ENCODE results near the gene GCSH.
A peak's percentile ranks its signal among the peaks of the same experiment; 100 is the strongest.

Gene GCSH

DNA sequence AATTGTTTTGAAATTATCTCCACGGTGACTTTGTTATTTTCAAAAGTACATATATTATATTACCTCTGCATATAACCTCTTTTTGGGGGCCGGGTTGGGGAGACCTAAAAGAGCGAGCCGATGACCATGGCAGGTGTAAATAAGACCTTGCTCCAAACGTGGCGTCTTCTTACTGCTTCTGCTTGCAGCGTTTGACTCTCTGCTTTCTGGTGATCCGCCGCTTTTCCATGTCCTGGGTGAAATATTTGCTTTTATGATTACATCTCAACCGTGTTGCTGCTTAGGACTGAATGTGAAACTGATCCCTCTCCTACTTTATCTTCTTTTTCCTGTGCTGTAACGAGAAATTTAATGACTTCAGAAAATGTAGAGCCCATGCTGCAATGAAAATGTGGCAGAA, 42.4 kb downstream of the GCSH start:
- DNase-seq (ENCODE audit: low read depth in 2 of 2), result no peak

- DNase-seq (ENCODE audit: low read depth in 2 of 2), result no peak
Observed at GRCh38 chr16:81042821-81043220, 53.4 kb downstream of the GCSH start.

DNA sequence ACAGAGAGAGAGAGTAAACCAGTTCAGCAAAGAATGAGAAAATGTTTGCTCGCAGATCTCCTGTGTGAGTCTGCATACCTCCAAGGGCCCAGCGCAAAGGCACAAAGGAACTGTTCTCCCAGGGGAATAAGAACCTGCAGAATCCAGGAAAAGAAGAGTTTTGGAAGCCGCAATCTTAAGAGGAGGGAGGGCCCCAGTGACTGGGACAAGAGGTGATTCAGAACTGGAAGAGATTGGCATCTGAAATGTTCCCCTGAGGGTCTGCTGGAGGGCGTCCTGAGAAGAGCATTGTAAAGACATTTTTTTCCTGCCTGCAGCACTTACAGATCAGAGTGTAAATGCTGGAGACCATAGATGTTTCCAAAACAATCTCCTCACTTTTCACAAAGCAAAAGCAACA, 54.5 kb downstream of the GCSH start:
- DNase-seq (ENCODE audit: low read depth in 2 of 2), result no peak

DNA sequence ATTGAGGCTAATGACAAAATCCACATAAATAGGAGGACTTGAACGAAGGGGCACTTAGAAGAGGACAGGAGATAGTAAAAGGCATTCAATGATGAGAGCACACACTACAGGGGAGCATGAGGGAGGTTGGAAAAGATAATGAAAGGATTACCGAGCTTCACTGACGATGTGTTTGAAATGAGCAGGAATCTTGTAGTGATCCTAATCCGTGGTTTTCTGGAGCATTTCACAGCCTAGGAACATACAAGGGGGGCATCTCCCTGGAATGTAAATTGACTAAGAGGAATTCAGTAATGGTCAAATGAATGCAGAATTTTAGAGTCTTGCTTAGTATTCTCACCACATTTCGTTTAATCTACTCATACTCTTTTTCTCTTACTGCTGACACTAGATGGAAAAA, 55.4 kb downstream of the GCSH start:
- no peak for DNase-seq (ENCODE audit: low read depth in 2 of 2)

DNA sequence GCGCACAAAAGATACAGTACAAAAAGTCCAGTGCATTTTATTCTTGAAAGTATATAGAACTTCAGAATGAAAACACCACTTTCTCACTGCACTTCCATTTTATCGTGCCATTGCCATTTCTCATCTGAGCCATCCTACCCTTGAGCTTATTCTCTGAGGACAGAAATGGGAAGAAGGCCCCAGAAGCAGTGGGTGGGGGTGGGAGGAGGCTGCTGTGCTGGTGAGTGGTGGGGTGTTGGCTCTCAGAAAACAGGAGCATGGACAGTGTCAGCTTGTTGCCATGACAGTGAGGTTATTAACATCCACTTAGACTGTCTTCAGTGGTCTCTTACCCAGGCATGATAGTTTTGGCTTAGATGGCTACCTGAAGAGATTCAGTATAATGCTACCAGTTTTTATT, 56.1 kb downstream of the GCSH start:
- DNase-seq (ENCODE audit: low read depth in 2 of 2), result no peak

- no peak for DNase-seq (ENCODE audit: low read depth in 2 of 2)
Observed at GRCh38 chr16:81036751-81037350, 59.3 kb downstream of the GCSH start.

DNA sequence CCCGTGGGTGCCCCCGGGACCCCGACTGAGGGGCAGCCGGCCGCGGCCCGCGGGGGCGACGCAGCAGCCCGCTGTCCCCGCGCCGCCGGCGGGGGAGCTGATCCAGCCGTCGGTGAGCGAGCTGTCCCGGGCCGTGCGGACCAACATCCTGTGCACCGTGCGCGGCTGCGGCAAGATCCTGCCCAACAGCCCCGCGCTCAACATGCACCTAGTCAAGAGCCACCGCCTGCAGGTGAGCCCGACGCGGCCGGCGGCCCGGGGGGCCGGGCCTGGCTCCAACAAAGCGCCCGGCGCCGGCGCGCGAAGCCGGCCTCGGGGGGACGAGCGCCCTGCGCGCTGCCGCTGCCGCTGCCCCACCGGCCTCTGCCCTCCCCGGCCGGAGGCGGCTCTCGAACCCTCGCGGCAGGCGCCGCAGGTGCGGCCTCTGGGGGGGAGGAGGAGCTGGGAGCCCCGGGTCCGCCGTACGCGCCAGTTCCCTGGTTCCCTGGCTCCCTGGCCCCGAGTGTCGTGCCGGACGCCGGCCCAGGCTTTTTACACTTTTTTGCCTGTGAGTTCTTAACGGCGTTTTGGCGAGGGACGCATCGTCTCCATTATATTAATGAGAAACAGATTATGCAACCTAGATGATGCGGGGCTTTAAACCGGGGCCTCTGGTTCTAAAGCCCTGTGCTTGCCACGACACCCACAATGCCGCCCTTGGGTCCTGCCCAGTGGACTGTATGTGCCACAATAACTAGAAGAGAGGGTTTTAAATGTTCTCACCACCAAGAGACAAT, 60.0 kb downstream of the GCSH start:
- peak in 1 of 2 donors; percentile 19 for DNase-seq (ENCODE audit: low read depth in 2 of 2)

DNA sequence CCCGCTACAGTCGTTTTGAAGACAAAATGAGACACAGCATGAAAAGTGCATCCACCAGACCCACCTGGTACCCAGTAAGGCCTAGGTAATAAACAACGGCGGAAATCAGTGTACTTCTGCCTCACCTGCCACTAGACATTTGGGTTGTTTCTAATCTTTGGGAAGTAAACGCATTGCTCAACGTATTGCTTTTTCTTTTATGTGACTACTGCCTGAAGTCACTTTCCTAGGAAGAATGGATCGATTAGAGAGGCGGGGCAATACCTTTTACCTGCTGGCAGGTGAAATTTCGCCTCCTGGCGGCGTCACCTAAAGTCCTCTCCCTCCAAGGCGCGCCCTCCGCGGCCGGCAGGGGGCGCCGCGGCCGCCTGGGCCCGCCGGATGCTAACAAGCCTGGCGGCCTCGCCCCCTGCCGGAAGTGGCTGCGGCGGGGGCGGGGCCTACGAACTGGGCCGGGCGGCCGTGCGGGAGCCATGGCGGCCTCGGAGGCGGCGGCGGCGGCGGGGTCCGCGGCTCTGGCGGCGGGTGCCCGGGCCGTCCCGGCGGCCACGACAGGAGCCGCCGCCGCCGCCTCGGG, 60.7 kb downstream of the GCSH start, which contains the start of gene ATMIN:
Gene ATMIN, plus strand, starts transcription at position 445 of the 577 bp plus-strand sequence. Its CDS starts 29 bp downstream, at position 474.
- DNase-seq (ENCODE audit: low read depth in 2 of 2), result peak; percentile 65 to 83

All from stimulated activated CD4-positive, alpha-beta T cell treated with anti-CD3 and anti-CD28 coated beads, Interleukin-15, amount 100 ng/mL, for 48 hours (primary cell).